Tibial artery (tissue), 4 donors: Measurements from ENCODE around the gene RCSD1.

Experiments used
- DNase-seq, 2 donors: peaks; one replicate each; pipeline ENCODE4 v3.0.0-alpha.2; 2019
- H3K27ac ChIP-seq, 2 donors: fragments of 200-600 bp; sonication (generic) in 1 of 2; 1 replicate in 1 of 2; 2 replicates in 1 of 2; pipeline ENCODE4 v1.5.1; 2018 to 2019; ENCODE audit warnings: mild to moderate bottlenecking in 1 of 2
- H3K27me3 ChIP-seq, 2 donors: fragments of 200-600 bp; sonication (generic) in 1 of 2; one replicate each; pipeline versions ENCODE4 v1.5.1 to v1.6.0; 2016 to 2019
- H3K36me3 ChIP-seq, 3 donors: fragments of 200-600 bp; sonication (generic) in 2 of 3; one replicate each; pipeline ENCODE4 v1.5.1; 2016 to 2019; ENCODE audit warnings: mild to moderate bottlenecking in 2 of 3
- H3K4me1 ChIP-seq, 4 donors: fragments of 200-600 bp; sonication (generic) in 2 of 4; 1 replicate in 3 of 4; 2 replicates in 1 of 4; pipeline ENCODE4 v1.5.1; 2016 to 2019
- H3K4me3 ChIP-seq, 2 donors: fragments of 200-600 bp; sonication (generic) in 1 of 2; 1 replicate in 1 of 2; 2 replicates in 1 of 2; pipeline ENCODE4 v1.5.1; 2018 to 2019; ENCODE audit warnings: mild to moderate bottlenecking in 2 of 2
- H3K9me3 ChIP-seq, 3 donors: fragments of 200-600 bp; sonication (generic) in 1 of 3; one replicate each; pipeline ENCODE4 v1.5.1; 2016 to 2019
- intact Hi-C: fragments of 100-400 bp; cut with DNase I; formaldehyde crosslinking; loops from one replicate; pipeline ENCODE4 v1.15.0; 2023; ENCODE audit warnings: low total_unique reads
- TF ChIP-seq, protein P1 (sequence below), 2 experiments: fragments of 200-600 bp in 1 of 2; fragments of 450-650 bp in 1 of 2; IDR thresholded peaks; one replicate each; pipeline ENCODE4 v1.5.1; 2017 to 2019; ENCODE audit warnings: antibody characterized with exemption in 2 of 2, mild to moderate bottlenecking in 1 of 2, moderate library complexity in 1 of 2

RCSD1 gene

DNA sequence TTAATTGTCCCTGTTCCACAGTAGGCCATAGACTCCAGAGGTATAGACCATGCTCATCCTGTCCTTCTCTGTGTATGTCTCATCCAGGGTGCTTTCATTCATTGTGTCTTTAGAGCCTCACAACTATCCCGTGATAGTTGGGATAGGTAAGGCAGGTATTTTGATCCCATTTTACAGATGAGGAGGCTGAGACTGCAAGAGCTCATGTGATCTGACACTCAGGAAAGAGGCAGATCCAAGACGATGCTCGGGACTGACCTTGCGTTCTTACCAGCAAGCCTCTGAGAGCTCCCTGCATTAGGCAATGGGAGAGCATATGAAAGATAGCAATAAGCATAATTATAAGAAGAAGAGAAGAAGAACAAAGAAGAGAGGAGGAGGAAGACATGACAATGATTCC, 42.8 kb downstream of the RCSD1 start:
- no peaks in the 10 kb centered on the region for H3K9me3 ChIP-seq
- H3K27ac ChIP-seq = no peak overlapping the region
- DNase-seq = no peak
- H3K27me3 ChIP-seq = no peaks in the 10 kb centered on the region
- no peaks in the 10 kb centered on the region for H3K36me3 ChIP-seq
- intact Hi-C loops = no loop called here
- no peaks in the 10 kb centered on the region for H3K4me1 ChIP-seq
- H3K4me3 ChIP-seq = no peak overlapping the region
- TF ChIP-seq, protein P1, sequence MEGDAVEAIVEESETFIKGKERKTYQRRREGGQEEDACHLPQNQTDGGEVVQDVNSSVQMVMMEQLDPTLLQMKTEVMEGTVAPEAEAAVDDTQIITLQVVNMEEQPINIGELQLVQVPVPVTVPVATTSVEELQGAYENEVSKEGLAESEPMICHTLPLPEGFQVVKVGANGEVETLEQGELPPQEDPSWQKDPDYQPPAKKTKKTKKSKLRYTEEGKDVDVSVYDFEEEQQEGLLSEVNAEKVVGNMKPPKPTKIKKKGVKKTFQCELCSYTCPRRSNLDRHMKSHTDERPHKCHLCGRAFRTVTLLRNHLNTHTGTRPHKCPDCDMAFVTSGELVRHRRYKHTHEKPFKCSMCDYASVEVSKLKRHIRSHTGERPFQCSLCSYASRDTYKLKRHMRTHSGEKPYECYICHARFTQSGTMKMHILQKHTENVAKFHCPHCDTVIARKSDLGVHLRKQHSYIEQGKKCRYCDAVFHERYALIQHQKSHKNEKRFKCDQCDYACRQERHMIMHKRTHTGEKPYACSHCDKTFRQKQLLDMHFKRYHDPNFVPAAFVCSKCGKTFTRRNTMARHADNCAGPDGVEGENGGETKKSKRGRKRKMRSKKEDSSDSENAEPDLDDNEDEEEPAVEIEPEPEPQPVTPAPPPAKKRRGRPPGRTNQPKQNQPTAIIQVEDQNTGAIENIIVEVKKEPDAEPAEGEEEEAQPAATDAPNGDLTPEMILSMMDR (IDR thresholded peaks at IDR 0.05) = no peak

DNA sequence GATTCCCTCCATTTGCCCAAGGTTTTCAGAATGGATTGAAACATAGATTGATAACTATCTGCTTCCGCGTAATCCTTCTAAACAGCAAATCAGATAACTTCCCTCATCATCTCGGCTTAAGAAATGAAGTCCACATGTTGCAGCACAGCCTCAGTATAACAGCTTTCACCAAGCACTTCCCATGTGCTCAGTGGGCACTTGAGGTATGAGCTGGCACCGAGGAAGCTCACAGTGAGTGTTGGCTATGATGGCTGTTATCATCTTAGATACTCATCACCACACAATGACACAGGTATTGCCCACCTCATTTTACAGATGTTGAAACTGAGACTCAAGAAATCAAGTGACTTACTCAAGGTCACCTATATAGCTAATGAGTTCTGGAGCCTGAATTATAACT, 43.2 kb downstream of the RCSD1 start:
- intact Hi-C loops = no loop called here
- Histone ChIP-seq H3K27me3 (no peaks in the 10 kb centered on the region), H3K4me3 (no peak overlapping the region), H3K36me3 (no peaks in the 10 kb centered on the region), H3K9me3 (no peaks in the 10 kb centered on the region), H3K4me1 (no peaks in the 10 kb centered on the region), H3K27ac (no peak overlapping the region)
- TF ChIP-seq, protein P1 (IDR thresholded peaks at IDR 0.05) = no peak
- no peak for DNase-seq

DNA sequence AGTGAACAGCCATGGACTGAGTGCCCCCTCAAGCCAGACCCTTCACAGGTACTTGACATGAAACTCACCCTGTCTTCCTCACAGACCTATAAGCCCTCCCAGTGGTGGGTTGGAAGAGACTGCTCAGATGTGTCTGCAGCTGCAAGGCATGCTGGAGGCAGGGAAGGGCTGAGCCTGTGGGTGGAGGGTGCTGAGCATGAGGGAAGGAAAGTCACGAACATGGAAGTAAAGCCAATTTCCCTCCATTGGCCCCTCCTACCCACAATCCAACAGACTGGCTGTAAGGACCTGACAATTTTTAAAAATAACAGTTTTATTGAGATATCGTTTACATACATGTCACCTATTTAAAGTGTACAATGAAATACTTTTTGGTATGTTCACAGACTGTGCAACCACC, 44.1 kb downstream of the RCSD1 start:
- TF ChIP-seq, protein P1 (IDR thresholded peaks at IDR 0.05) = no peak
- no peak overlapping the region for H3K4me3 ChIP-seq
- H3K27ac ChIP-seq = no peak overlapping the region
- no peaks in the 10 kb centered on the region for H3K4me1 ChIP-seq
- no peaks in the 10 kb centered on the region for H3K9me3 ChIP-seq
- DNase-seq = no peak
- no peaks in the 10 kb centered on the region for H3K36me3 ChIP-seq
- H3K27me3 ChIP-seq = no peaks in the 10 kb centered on the region
- intact Hi-C loops = no loop called here

DNA sequence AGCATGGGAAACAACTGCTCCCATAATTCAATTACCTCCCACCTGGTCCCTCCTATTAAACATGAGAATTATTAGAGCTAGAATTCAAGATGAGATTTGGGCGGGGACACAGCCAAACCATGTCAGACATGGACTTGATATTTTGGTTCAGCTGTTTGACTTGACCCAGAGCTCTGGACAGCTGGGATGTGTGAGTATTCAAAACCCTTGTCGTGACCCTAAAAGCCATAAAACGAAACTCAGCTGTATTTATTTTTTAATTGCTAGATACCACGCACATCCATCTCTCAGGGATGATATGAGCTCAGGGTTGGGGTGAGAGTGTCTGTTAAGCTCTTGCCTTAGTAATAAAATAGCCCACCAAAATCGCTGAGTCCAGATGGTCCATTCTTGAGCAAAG, 45.4 kb downstream of the RCSD1 start:
- Histone ChIP-seq H3K4me1 (no peaks in the 10 kb centered on the region), H3K9me3 (no peaks in the 10 kb centered on the region), H3K4me3 (no peak overlapping the region), H3K27me3 (no peaks in the 10 kb centered on the region), H3K27ac (no peak overlapping the region), H3K36me3 (no peaks in the 10 kb centered on the region)
- TF ChIP-seq, protein P1 (IDR thresholded peaks at IDR 0.05) = no peak
- DNase-seq = no peak
- intact Hi-C loops = no loop called here

DNA sequence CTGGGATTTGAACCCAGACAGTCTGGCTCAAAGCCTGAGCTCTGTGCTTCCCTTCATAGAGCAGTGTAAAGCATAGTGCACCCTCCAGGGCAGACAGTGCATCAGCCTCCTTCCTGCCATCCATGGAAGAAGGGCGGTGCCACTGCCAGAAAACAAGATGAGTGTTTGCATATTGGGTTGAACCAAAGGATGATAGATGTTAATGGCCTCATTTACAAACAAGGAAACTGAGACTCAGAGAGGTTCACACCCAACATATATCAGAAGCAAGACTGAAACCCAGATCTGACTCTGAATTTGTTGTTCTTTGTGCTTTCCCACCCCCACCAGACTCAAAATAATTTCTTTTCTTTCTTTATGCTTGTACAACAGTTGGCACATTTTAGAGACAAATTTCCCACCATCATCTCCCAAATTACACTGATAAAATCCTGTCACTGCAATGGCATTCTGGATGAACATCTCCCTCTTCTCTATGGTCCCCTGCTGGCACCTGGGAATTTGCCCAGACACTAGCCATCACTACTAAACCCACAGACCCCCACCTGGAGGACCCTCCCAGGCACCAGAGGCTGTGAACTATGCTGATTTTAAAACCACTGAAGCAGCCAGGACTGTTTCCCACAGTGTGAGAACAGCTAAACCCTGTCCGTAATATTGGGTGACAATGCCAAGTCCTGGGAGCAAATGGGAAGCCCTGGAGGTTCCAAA, 46.3 kb downstream of the RCSD1 start:
- Histone ChIP-seq H3K27ac (no peak overlapping the region), H3K9me3 (no peaks in the 10 kb centered on the region), H3K36me3 (no peaks in the 10 kb centered on the region), H3K27me3 (no peaks in the 10 kb centered on the region), H3K4me3 (no peak overlapping the region), H3K4me1 (peaks cover 0 to 7% (median 3%) of the 10 kb centered on the region in 4 donors)
- intact Hi-C loops = no loop called here
- DNase-seq = no peak
- TF ChIP-seq, protein P1 (IDR thresholded peaks at IDR 0.05) = no peak
